Activated T-cell treated with anti-CD3 and anti-CD28 coated beads for 1 hour (primary cell): Measurements from ENCODE around the gene PARD3.
"Not testable (repeated sequence)": the region's sequence is repeated elsewhere in the genome, so short reads cannot be mapped to it uniquely, and the experiment has no call there.

ENCODE experiments used
- DNase-seq: peaks from one replicate; pipeline ENCODE4 v3.0.0-alpha.2; 2020; ENCODE audit warnings: low read depth

PARD3 gene

DNA sequence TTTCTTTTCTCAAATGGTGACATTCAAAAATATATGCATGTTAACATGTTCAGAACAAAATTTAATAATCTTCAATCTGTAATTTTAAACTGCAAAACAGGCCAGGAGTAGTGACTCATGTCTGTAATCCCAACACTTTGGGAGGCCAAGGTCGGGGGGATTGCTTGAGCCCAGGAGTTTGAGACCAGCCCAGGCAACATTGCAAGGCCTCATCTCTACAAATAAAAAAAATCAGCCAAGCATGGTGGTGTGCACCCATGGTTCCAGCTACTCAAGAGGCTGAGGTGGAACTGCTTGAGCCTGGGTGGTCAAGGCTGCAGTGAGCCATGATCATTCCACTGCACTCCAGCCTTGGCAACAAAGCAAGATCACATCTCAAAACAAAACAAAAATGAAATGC, 394.3 kb downstream of the PARD3 start:
- DNase-seq: no peak

DNA sequence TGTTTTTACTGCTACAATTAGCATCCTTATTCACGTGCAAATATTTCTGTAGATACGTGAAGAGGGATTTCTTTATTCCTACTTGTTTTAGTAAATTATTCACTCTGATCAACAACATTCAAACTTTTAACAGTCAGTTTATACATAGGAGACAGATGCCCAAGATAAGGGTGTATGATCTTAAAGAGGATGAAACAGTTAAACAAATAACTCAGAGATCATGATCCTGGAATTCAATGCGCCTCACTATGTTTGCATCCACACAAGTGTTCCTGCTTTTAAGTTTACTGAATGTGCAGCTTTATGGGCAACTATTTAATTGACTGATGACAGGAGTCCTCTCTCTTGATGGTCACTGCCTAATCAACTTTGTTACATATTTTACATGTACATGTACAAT, 394.8 kb downstream of the PARD3 start:
- no peak for DNase-seq

DNA sequence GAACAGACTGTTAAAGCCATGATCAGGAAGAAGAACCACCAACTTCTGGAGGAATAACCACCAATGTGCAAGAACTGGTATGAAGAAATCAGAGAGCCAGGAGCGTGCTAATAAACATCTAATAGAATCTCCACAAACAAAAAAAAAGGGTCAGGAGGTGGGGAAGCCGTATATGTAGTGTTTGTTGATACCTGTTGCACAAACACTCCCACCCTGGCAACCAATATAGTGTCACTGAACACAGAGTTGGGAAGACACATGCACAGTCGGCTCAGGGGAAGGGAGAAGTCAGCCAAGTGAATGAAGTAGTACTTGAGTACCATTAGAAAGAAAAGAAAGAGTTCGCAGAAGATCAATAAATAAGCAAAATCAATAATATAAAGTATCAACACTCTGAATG, 400.1 kb downstream of the PARD3 start:
- no peak for DNase-seq

DNA sequence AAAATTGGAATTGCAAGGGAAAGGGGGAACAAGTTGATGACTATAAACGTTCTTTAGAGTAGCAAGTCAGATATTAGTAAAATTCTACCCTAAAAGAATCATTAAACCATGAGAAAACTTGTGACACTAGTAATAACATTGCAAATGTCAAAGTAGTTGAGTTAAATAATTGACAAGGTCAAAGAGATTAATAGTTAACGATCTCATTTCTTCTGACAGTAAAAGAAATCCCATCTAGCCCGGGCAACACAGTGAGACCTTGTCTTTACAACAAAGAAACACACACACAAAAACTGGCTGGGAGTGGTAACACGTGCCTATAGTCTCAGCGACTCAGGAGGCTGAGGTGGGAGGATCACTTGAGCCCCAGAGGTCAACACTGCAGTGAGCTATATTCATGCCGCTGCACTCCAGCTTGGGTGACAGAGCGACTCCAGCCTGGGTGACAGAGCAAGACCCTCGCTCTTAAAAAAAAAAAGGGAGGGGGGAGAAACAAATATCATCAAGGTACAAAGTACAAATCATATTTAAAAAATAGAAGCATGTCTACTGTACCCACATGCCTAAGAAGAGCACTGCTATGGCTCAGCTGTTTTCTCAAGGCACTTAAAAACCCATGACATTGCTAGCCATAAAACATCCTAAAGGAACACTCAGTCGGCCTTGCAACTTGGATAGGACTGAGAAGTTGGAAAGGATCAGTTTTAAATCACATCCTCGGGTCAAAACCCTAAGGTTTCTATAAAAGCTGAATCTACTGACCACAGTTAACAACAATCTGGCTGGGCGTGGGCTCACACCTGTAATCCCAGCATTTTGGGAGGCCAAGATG, 401.1 kb downstream of the PARD3 start:
- DNase-seq: no peak

DNA sequence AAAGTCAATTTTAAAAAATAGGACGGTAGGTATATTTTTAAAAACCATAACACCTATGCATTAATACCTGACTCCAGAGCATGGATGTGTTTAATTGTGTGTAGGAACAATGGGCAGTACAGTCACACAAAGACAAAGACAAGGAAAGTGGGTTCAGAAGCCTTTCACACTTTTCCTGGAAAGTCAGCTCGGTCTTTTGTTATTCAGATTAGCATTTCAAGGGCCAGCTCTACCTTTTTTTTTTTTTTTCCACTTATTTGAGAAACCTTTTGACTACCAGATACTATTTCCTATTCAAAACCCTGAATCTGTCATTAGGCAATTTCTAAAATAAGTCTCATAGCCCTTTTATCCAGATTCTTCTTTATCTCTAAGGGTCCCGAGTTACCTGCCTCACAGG, 401.9 kb downstream of the PARD3 start:
- DNase-seq: no peak

DNA sequence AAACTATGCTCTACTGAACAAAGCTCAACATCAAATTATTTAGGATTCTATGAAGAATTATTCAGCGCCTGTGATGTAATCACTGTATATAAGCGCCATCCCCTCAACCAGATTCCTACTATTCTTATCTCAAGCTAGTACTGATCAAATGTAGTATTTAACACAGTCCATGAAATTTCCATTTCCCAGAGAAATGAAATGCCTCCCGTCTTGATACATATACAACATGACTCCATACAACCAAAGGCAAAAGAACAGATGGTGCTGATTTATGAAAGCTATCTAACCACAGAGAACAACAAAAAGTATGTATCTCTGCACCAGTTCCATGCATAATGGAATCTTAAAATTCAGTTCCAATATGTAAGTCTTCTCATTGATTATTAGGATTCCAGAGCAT, 406.1 kb downstream of the PARD3 start:
- no peak for DNase-seq

DNA sequence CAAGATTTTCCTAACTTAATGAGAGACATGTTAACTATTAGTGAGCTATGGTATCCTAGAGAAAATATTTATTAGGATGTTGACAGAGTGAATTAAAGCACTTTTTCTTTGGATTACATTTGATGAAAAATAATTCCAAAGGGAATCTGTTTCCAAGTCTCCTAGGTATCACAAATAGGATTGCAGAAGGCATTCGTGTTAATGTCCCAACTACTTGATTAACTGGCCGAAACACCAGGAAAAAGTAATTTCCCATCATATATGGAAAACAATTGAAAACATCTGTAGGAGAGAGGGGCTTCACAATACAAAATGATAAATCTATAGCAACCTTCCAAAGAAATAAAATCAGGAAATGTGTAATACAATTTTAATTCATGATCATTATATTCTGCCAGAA, 406.7 kb downstream of the PARD3 start:
- DNase-seq: no peak

DNA sequence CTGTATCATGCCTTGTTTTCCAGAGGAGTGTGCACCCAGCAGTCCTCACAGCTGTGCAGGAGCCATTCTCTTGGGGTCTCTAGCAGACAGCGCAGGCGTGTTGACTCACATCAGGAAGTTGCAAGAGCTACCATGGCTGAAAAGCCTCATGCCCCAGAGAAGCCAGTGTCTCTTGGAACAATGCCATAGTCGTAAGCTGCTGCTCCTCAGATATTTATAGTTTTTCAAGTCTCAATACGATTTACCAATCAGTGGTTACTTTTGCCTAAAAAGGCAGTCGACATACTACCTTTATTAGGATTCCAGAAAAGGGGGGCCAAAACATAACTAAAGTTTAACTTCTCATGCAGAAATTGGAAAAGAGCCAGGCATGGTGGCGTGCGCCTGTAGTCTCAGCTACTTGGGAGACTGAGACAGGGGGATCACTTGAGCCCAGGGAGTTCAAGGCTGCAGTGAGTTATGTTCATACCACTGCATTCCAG, 407.7 kb downstream of the PARD3 start:
- no peak for DNase-seq

DNA sequence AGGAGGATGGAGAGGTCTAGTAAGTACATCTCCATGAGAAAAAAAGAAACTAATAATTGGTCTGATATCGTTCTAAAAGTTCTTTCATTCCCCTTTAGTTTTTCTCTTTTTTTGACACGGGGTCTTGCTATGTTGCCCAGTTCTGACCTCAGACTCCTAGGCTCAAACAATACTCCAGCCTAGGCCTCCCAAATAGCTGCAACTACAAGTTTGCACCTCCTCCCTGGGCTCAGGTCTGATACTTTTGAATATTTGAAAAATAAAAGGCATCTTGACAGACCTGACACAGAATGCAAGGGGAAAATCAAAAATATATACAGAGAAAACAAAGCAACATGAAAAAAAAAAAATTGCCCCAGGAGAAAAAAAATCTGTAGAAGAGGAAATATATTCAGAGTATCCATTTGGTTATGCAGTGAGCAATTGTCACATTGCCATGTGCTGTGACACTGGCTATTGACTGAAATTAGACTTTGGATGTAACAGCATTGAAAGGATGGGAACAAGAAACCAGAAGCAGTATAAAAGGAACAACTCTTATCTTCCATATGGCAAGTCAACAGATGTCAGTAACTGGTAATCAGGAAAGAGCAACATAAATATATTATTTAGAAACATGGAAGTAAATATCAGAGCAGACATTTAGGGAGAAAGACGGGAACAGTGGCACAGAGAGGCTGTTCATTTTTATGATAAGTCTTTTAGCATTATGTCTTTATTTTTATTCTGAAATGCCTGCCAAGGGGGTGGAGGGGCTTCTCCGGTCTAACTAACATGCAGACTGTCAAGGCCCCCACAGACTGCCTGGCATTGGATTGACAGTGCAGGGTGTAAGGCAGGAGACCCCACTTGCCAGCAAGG, 408.4 kb downstream of the PARD3 start:
- DNase-seq: no peak

DNA sequence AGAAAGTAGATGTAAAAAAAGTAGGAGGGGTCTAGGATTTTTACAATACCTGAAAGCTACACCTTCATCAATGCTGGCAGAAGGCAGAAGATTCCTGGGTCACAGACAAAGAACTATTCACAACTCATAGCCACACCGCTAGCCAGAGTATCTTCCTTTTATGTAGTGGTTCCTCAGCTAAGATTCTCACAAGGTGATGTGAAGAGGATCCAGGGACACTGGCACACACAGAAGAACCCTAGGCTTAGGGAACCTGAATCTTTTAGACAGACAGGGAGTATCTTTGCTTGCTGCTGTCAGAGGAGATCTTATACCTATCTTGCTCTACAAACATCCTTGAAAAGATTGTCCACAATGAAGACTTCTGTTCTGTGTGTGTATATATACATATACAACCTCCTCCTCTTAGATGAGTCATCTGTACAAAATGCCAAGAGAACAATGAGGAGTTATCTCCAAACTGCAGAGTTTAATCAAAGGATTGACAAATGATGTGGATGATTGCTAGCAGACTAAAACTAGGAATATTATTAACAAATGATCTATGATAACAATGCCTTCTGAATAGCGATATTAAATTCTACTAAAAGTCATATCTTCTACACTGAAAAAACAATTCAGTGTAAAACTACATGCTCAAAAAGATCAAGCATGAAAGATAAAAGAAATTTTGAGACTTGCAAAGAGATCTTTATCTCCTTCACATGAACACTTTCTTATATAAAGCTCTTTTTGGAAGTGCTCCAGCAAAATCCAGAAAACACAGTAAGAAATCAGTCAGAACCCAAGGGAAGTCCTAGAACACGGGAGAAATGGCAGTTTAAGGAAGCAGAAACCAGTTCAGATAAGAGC, 409.3 kb downstream of the PARD3 start:
- DNase-seq: no peak

DNA sequence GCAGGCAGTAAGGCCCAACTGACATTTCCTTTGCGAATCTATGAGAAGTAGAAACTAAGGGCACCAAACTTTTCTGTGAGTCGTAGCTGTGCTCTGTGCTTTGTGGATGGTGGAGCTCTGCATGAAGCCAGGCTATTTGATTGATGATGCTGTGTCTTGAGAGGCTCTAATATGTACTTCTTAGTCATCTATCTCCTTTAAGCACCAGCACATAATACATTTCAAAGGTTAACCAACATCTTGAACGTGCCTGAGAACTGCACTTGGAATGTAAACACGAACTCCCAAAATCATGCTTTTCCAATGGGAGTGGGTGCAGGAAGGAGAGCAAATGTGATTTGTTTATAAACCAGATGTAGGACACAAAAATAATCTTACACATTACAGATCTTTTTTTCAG, 411.6 kb downstream of the PARD3 start:
- DNase-seq: no peak

DNA sequence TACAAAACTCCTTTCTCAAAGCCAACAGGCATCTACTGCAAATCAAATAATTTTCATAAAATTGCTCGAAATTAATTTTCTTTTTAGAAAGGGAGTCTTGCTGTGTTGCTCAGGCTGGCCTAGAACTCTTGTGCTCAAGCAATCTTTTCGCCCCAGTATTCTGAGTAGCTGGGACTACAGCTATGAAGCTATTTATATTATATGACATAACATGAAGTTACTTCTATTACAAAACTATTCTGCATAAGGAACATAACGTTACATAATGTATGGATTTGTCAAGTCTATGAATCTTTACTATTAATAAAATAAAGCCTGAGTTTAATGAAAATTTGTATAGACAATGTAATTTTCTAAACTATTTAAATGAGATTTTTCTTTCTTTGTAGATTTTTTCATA, 415.0 kb downstream of the PARD3 start:
- DNase-seq: no peak

DNA sequence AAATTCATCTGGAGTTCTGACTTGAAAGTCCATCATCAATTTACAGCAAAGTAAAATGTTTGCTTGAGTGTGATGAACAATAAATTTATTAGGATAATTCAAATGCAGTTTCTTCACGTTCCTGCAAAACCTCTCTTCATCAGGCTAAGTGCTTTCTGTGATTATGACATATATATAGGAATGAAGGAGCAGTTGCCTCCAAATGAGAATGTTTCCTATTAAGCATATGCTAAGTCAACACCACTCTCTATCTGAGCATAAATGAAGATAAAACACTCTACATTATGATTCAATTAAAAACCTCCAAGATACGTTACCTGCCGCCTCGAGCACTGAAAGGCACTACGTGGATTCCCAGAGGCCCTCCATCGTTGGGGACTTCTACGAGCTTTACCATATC, 416.1 kb downstream of the PARD3 start:
- no peak for DNase-seq

DNA sequence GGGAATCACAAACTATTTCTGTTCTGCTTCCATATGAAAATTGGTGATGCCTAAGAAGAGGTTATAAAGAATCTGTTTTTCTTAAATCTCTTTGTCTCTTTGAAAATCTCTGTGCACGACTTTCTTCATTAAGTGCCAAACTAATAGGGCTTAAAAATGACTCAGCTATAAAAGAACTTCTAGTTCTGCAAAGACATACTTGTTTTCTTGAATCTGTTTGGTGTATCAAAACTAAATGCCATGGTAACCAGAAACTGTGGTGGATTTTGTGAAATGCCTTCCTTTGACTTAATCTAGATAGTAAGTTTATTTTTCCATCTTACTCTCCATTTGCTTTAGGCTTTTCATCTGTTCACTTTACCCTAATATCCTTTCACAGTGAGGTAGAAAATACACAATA, 417.8 kb downstream of the PARD3 start:
- no peak for DNase-seq

DNA sequence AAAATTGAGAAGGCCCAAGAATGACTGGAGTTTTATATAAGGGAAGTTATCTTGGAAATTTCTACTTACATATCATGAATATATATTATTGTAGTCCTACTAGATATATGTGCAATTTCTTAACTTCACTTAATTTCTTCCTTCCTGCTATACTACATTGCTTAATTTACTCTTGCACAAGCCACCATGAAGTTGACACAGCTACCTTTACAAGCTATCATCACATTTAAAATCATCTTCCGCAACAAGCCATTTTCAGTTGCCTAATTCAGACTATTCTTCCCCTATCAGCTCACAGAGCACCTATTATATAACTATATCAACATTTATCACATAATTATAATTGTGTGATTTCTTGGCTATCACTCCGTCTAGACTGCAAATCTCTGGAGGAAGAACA, 418.4 kb downstream of the PARD3 start:
- no peak for DNase-seq

DNA sequence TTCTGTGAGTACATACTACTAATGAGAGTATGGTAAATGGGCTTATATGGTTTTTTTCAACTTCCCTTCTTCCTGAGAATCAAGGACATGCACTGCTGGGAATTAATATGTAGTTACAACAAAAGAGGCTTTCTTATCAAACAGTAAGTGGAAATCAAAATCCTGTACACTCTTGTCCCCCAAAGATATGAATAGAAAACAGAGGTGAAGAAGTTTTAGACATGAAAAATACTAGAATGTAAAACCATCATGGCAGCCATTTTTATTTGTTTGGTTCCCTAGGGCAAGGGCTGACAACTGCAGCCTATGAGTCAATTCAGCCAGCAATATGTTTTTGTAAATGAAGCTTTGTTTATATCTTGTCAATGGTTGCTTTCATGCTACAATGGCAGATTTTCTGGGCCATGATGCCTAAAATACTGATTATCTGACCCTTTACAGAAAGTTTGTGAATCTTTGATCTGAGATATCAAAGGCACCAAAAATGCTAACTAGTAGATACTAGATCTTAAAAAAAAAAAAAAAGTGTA, 422.4 kb downstream of the PARD3 start:
- DNase-seq: no peak

DNA sequence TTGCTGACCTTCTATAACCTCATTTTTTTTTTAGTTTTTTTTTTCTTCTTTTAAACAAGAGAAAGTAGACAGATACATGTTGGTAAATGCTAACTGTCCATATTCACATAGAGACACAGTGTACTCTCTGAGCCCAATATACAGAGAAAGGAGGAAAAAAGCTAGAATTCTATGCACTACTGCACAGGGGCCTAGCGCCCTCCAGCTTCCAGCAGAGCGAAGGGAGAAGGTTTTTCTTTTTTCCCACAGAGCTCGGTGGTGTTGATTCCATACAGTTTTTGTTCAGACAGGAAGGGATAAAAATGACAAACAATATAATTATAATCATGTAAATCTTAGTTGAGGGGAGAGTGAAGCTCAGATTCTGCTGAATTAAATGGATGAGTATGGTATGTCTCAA, 423.9 kb downstream of the PARD3 start:
- DNase-seq: not testable (repeated sequence)

DNA sequence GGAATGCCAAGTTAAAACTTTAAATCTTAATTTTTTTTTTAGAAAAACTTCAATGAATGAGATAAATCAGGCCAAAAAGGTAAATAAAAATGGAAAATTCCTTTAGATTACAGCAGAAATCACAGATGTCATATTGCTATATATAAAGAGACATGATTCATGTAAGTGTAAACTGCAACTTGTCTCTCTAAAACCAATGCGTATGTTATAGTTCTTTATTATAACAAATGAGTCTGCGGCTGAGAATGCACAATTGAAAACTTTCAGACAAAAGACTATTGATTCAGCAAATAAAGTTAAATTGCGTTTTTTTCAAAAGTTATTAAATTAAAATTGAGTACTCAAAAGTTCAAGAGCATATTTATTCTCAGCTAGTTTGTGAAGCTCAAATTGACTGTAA, 425.3 kb downstream of the PARD3 start:
- no peak for DNase-seq

DNA sequence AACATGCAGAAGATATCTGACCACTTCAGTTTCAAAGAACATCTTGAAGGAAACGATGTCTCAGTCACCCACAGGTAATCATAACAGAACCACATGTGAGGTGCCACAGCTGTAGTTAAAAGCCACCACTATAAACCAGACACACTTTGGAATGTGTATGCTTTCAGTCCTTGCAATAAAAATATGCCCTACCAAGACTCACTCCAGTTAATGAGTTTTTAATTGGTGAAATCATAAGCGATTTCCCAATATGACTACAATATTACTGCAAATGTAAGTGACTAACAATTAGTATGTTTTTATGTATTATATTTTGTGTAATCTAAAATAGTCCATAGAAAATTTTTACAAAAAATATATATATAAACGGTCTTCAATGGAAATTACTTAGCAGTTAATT, 428.2 kb downstream of the PARD3 start:
- no peak for DNase-seq

DNA sequence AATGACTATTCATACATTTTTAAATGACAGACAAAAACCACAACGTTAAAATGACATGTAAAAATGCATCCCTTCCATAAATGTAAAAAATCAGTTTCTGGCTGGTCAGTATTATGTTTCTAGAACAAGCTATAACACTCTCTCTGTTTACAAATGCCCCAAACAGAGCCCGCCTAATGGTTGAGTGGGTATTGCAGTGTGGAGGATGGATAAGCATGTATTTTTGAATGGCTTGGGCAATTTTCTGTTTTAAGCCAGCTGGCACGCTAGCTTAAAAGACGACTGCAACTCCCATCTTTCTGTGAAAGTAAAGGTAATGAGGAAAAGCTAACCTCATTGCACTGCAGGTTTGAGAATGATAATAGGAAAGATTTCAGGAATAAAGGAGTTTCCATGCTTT, 430.7 kb downstream of the PARD3 start:
- DNase-seq: no peak

DNA sequence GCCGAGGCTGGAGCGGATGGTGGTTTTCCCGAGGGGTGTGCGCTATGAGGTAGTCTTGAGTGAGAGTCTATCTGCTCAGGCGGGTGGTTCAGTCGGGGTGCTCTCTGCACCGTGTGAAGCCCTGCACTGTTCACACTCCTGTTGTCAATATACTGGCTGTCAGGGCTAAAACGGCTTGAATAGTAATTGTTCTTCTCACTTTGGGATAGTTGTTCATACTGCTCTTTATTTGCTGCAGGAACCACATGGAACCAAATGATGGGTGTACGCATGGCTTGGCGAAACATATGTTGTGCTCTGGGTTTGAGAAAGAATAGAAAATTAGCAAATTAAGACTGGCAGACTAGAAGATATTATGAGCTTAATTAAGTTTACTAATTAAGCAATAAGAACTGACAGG, 432.5 kb downstream of the PARD3 start:
- no peak for DNase-seq

DNA sequence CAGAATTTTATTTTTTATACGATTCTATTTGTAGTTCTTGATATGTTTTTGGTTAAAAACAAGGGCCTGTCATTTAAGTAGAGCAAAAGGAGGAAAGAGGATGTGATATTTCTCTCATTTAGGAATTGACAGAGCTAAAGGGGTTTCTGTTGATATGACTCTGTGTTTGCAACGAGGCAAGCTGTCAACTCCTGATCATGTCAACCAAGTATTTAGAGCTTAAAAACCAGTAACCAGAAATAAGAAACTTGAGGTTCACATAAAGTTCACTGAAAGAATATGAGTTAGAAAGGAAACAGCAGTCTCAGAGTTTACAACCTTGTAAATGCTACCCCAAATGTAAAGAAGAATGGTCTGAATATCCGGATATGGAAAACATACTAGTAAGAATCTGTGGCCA, 434.2 kb downstream of the PARD3 start:
- no peak for DNase-seq
